Measurements from ENCODE around the gene ARHGEF28. TPM values are rescaled to one million over a fixed set of nuclear protein-coding genes. Genes with fewer than 3 reads are reported as not detected.

The ARHGEF28 gene
- polyA plus RNA-seq, 3 donors: not detected

DNA sequence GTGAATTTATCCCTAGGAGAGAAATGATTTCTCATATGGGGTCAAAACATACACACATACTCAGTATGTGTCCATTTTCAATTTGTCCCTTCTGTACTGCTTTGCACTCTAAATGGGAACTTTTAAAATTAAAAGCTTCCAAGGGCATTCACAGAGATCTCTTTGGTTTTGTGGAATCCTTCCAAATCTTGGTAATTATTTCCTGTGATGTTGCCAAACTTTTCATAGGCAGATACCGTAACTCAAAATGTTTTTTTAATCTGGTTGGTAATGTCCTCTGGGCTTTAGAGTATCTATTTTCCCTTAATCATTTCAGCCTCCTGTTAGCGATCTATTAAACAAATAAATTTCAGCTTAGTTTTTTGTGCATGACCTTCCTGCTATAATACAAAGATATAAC is 282.4 kb downstream of the ARHGEF28 start:
- Histone ChIP-seq H3K79me2 (ENCODE audit: insufficient read depth, low read length) (no peaks in the 10 kb centered on the region), H4K20me1 (ENCODE audit: insufficient read depth, low read length) (no peaks in the 10 kb centered on the region), H3K36me3 (replicated peaks in 1 of 2; ENCODE audit: control insufficient read depth in 1 of 2, insufficient read depth in 2 of 2, low read length in 2 of 2) (no peaks in the 10 kb centered on the region), H3K9me3 (replicated peaks in 1 of 2; ENCODE audit: control insufficient read depth in 1 of 2, insufficient read depth in 1 of 2, low read length in 2 of 2) (no peaks in the 10 kb centered on the region), H3K4me2 (replicated peaks; ENCODE audit: extremely low read depth, low read length, poor library complexity, severe bottlenecking) (no peak overlapping the region), H3K9ac (ENCODE audit: insufficient read depth, low read length, poor library complexity, severe bottlenecking) (no peak overlapping the region), H3K27ac (ENCODE audit: low read depth in 1 of 2, low read length in 2 of 2) (no peak overlapping the region), H3K27me3 (ENCODE audit: control insufficient read depth in 2 of 2, insufficient read depth in 2 of 2, low read length in 2 of 2) (no peaks in the 10 kb centered on the region), H3K4me1 (ENCODE audit: control insufficient read depth in 1 of 2, insufficient read depth in 2 of 2, low read length in 2 of 2) (no peaks in the 10 kb centered on the region), H3K4me3 (replicated peaks in 1 of 3; ENCODE audit: low read depth in 2 of 3, low read length in 3 of 3) (no peak overlapping the region), H2AFZ (ENCODE audit: insufficient read depth, low read depth, low read length, poor library complexity, severe bottlenecking) (no peak overlapping the region)
- TF ChIP-seq, protein P1, sequence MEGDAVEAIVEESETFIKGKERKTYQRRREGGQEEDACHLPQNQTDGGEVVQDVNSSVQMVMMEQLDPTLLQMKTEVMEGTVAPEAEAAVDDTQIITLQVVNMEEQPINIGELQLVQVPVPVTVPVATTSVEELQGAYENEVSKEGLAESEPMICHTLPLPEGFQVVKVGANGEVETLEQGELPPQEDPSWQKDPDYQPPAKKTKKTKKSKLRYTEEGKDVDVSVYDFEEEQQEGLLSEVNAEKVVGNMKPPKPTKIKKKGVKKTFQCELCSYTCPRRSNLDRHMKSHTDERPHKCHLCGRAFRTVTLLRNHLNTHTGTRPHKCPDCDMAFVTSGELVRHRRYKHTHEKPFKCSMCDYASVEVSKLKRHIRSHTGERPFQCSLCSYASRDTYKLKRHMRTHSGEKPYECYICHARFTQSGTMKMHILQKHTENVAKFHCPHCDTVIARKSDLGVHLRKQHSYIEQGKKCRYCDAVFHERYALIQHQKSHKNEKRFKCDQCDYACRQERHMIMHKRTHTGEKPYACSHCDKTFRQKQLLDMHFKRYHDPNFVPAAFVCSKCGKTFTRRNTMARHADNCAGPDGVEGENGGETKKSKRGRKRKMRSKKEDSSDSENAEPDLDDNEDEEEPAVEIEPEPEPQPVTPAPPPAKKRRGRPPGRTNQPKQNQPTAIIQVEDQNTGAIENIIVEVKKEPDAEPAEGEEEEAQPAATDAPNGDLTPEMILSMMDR (IDR thresholded peaks at IDR 0.05): no peak
- H3K4me3 Mint-ChIP-seq: no peak overlapping the region
- no CpG with 5 or more reads among the region's 2 CpGs for WGBS (ENCODE audit: insufficient coverage)
- no peak for DNase-seq
- H3K9me3 Mint-ChIP-seq: peaks cover 0 to 5% (median 0%) of the 10 kb centered on the region in 7 donors
- no peak overlapping the region for H3K27ac Mint-ChIP-seq
- no peaks in the 10 kb centered on the region for H3K36me3 Mint-ChIP-seq
- intact Hi-C loops (cut with micrococcal nuclease): loop anchor here in 1 of 2 donors (10.0 kb wide), 1 partner anchor 1006 kb away; no protein-coding TSS in a partner anchor
- peaks cover 0 to 3% (median 0%) of the 10 kb centered on the region in 3 donors for H3K27me3 Mint-ChIP-seq (ENCODE audit: low read depth in 3 of 3)
- H3K4me1 Mint-ChIP-seq: no peaks in the 10 kb centered on the region

- Histone ChIP-seq H3K9me3 (replicated peaks in 1 of 2; ENCODE audit: control insufficient read depth in 1 of 2, insufficient read depth in 1 of 2, low read length in 2 of 2) (no peaks in the 10 kb centered on the region), H3K4me3 (replicated peaks in 1 of 3; ENCODE audit: low read depth in 2 of 3, low read length in 3 of 3) (no peak overlapping the region), H3K36me3 (replicated peaks in 1 of 2; ENCODE audit: control insufficient read depth in 1 of 2, insufficient read depth in 2 of 2, low read length in 2 of 2) (no peaks in the 10 kb centered on the region), H2AFZ (ENCODE audit: insufficient read depth, low read depth, low read length, poor library complexity, severe bottlenecking) (no peak overlapping the region), H3K79me2 (ENCODE audit: insufficient read depth, low read length) (no peaks in the 10 kb centered on the region), H3K9ac (ENCODE audit: insufficient read depth, low read length, poor library complexity, severe bottlenecking) (no peak overlapping the region), H3K4me2 (replicated peaks; ENCODE audit: extremely low read depth, low read length, poor library complexity, severe bottlenecking) (no peak overlapping the region), H3K27ac (ENCODE audit: low read depth in 1 of 2, low read length in 2 of 2) (no peak overlapping the region), H4K20me1 (ENCODE audit: insufficient read depth, low read length) (no peaks in the 10 kb centered on the region), H3K4me1 (ENCODE audit: control insufficient read depth in 1 of 2, insufficient read depth in 2 of 2, low read length in 2 of 2) (no peaks in the 10 kb centered on the region), H3K27me3 (ENCODE audit: control insufficient read depth in 2 of 2, insufficient read depth in 2 of 2, low read length in 2 of 2) (no peaks in the 10 kb centered on the region)
- DNase-seq: no peak
- Mint-ChIP-seq H3K27ac (no peak overlapping the region), H3K9me3 (peaks cover 0 to 5% (median 0%) of the 10 kb centered on the region in 7 donors), H3K27me3 (ENCODE audit: low read depth in 3 of 3) (peaks cover 0 to 3% (median 0%) of the 10 kb centered on the region in 3 donors), H3K4me1 (no peaks in the 10 kb centered on the region), H3K4me3 (no peak overlapping the region), H3K36me3 (no peaks in the 10 kb centered on the region)
- WGBS (ENCODE audit: insufficient coverage): no CpG with 5 or more reads among the region's 3 CpGs
- TF ChIP-seq, protein P1 (IDR thresholded peaks at IDR 0.05): no peak
- intact Hi-C loops (cut with micrococcal nuclease): loop anchor here in 1 of 2 donors (10.0 kb wide), 1 partner anchor 1006 kb away; no protein-coding TSS in a partner anchor
Observed at GRCh38 chr5:73908846-73909245, 282.9 kb downstream of the ARHGEF28 start.

Data from CD14-positive monocyte (primary cell).